Activated CD4-positive, alpha-beta T cell treated with anti-CD3 and anti-CD28 coated beads, Interleukin-2, Interleukin-6, amounts not matched to agents 100 ng/mL and 50 ng/mL, durations not matched to agents 16 hours and 8 hours (primary cell): ENCODE data around the gene PLCG1.
"Not testable (repeated sequence)": the region's sequence is repeated elsewhere in the genome, so short reads cannot be mapped to it uniquely, and the experiment has no call there.

Experiments
- DNase-seq: peaks from one replicate; pipeline ENCODE4 v3.0.0-alpha.2; 2020

PLCG1 gene

DNA sequence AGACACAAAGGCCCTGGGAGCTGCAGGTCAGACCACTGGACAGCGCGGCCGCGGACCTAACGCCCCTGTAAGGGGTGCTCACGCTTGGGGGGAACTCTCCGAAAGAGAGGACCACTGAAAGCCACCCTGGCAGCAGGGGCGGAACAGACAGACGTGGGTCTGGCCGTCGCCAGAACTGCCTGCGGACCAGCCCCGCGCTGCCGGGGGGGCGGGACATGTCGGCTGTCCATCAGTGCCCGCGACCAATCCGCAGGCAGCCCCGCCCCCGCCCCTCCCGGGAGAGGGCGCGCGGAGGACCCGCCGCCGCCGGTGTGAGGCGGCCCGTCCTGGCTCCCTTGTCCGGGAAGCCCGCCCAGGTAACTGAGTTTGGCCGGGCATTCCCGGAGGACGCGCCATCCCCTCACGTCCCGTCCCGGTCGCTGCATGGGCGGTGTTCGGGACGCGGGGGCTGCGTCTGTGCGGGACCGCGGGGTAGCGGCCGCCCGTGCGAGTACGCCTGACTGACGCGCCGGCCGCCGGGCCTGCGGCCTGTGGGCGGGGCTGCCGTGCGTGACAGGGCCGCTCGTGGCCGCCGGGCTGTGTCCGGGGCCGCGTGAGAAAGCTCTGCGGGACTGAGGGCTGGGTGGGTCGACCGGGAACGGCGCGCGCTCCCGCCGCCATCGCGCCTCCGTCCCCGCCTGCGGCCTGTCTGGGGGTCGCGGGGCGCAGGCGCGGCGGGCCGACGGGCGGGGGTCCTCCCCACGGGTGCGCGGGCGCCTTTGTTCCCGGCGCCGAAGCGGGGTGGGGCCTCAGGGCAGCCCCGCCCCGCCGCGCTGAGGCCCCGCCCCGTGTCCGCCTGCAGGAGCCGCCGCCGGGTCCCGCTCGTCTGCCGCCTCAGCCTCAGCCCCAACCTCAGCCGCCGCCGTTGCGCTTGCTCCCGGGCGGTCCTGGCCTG is at the start of gene PLCG1:
Gene PLCG1, plus strand, starts transcription at position 864 of the 934 bp plus-strand sequence. CDS start 99 bp downstream, outside the sequence.
- peak; percentile 90 for DNase-seq

GRCh38 chr20:41087777-41088176 is 49.6 kb upstream of the PLCG1 start:
- DNase-seq = no peak

DNA sequence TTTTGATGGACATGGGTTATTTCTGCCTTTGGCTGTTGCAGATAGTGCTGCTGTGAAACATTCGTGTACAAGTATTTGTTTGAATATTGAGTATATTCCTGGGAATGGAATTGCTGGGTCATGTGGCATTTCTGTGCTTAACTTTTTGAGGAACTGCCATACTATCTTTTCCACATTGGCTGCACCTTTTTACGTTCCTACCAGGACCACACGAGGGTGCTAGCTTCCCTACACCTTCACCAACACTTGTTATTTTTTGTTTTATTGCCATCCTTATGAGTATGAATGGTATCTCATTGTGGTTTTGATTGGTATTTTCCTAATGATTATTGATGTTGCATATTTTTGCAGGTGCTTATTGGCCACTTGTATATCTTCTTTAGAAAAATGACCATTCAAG is 47.8 kb upstream of the PLCG1 start:
- no peak for DNase-seq

- DNase-seq = no peak
Measured at GRCh38 chr20:41091927-41092326, 45.4 kb upstream of the PLCG1 start.

- DNase-seq = no peak
Measured at GRCh38 chr20:41094353-41095055, 42.8 kb upstream of the PLCG1 start.

DNA sequence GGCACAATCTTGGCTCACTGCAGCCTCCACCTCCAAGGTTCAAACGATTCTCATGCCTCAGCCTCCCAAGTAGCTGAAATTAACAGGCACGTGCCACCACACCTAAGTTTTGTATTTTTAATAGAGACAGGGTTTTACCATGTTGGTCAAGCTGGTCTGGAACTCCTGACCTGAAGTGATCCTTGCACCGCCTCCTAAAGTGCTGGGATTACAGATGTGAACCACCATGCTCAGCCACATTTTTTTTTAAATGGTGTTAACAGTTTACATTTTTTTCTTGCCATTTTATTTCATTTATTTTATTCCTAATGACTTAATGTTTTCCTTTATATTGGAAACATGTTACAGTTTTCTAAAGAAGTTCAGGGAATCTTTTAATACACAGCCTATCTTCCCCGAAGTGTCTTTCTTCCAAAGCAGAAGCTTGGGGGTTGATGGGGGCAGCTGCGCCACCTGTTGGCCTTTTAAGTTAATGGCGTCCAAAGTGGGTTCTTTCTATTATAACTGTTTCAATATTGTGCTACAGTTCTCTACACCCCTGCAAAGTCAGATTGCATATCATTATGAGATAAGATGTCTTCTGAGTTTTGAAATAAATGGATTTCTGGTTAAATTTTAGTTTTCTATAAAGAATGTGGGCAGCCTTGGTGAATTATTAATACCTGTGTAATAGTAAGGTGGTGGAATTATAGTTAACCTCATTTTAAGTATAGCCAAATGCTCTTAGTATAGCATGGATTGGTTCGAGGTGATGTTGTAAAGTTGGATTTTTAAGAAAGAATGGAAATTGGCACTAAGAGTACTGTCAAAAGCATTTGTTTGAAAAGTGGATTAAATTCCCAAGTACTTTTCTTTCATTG is 42.0 kb upstream of the PLCG1 start:
- peak; percentile 58 for DNase-seq

DNA sequence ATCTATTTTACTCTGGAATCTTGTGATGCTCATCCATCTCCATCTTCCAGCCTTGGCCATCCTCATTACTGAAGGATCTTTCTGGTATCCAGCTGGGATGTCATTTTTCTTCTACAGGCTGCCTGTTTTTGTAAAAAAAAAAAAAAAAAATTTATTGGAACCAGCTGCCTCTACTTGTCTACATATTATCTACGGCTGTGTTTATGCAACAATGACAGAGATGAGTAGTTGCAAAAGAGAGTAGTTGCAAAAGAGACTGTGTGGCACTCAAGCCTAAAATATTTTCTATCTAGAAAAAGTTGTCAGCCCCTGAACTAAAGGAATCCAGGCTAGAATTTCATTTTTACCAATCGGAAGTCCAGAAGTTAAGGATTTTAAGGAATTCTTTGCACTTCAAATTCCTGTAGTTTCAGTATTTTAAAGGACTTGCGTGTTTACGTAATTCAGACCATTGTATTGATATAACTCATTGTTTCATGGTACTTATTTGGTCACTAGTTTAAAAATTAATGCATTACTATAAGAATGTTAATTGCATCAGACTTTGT is 38.6 kb upstream of the PLCG1 start:
- DNase-seq = no peak

- no peak for DNase-seq
Measured at GRCh38 chr20:41100001-41100480, 37.3 kb upstream of the PLCG1 start.

GRCh38 chr20:41101660-41102059 is 35.7 kb upstream of the PLCG1 start:
- no peak for DNase-seq

DNA sequence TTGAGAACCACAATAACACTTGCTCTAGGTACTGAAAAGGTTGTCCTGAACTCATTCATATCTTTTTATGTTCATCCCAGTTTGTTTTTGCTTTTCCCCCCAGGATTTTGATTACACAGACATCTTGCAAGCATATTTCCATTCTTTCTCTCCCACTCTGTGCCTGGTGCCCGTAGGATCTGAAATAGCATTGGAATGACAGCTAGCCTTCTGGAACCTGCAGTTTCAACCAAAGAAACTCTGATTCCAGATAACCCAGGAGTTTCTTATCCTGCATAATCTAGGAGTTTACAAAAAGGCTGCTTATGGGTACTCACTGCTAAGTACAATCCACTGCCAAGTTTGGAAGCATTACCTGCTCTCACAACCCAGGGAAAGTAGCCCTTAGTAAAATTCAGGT is 28.8 kb upstream of the PLCG1 start:
- DNase-seq = no peak

DNA sequence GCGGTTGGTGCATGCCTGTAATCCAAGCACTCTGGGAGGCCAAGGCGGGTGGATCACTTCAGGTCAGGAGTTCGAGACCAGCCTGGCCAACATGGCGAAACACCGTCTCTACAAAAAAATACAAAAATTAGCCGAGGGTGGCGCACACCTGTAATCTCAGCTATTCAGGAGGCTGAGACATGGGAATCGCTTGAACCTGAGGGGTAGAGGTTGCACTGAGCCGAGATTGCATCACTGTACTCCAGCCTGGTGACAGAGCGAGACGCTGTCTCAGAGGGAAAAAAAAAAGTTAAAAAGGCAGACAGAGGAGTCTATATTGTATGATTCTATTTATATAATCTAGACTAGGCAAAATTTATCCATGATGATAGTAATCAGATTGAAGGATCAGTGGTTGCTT is 27.3 kb upstream of the PLCG1 start:
- DNase-seq = no peak

DNA sequence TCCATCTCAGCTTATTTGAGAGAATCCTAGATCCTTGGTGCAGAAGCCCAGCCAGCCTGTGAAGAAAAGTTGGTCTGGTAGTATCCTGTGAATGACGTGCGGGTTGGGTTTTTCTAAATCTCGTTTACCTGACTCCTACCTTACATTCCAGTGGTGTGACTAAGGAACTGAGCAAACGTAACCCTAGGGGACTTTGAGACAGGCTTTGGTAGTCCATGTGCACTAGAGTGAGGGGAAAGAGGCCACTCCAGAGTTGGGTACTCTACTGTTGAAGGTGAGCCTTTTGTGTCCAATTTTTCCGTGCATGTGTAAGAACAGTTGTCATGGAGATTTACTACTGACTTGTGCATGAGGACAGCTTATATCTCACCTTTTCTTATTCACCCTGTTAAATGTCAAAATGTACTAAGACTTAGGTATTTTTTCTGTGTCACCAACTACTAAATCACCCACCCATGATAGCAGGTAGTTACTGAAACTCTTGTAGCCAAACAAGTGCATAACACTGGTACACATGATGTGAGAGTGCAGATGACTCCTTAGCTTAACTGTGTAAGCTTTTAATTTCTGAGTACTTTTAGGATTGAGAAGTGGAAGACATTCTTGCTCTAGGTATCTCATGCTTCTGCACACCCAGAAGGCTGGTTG is 26.3 kb upstream of the PLCG1 start:
- DNase-seq = no peak

GRCh38 chr20:41111578-41111951 is 25.8 kb upstream of the PLCG1 start:
- no peak for DNase-seq

GRCh38 chr20:41116282-41116956 is 20.9 kb upstream of the PLCG1 start:
- no peak for DNase-seq

- not testable (repeated sequence) for DNase-seq
Measured at GRCh38 chr20:41118159-41118558, 19.2 kb upstream of the PLCG1 start.

DNA sequence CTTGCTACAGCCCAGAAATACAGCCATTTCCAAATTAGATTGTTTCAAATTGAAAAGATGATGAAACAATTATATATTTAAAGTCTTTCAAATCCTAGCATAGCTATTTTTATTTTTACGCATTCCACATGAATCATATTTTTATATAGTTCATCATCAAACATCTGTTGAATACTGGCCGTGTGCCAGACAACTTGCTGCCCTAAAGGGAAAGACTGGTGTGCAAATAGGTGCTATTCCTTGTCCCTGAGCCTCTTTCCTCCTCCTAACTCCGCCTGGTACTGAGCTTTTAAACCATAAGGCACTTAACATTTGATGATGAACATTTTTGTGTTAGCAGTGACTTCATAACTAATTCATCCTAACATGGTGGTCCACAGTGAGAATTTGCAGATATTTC is 18.7 kb upstream of the PLCG1 start:
- no peak for DNase-seq

- DNase-seq = no peak
Measured at GRCh38 chr20:41119614-41120561, 17.5 kb upstream of the PLCG1 start.

DNA sequence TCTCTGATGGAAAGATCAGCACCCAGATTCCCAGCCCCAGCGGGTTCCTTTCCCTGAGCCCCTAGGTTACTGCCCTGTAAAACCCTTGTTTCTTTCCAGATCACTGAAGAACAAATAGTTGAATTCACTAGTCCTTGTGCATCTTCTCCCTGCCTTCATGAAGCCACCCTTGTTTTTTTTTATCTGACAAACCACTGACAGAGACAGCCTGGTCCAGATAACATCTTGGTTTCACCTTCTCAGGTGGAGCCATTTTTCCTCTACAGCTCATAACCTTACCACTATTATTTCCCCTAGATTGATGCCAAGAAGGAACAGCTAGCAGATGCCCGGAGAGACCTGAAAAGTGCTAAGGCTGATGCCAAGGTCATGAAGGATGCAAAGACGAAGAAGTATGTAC is 15.9 kb upstream of the PLCG1 start:
- no peak for DNase-seq

DNA sequence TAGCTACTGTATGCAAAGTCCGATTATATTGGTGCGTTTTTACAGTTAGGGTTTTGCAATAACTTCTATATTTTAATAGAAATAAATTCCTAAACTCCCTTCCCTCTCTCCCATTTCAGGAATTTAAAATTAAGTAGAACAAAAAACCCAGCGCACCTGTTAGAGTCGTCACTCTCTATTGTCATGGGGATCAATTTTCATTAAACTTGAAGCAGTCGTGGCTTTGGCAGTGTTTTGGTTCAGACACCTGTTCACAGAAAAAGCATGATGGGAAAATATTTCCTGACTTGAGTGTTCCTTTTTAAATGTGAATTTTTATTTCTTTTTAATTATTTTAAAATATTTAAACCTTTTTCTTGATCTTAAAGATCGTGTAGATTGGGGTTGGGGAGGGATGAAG is 13.7 kb upstream of the PLCG1 start:
- no peak for DNase-seq

GRCh38 chr20:41124451-41125094 is 12.8 kb upstream of the PLCG1 start:
- no peak for DNase-seq
